Activated naive CD8-positive, alpha-beta T cell treated with anti-CD3 and anti-CD28 coated beads, Interleukin-2, amount 50 U/mL, for 24 hours (primary cell): ENCODE measurements around the gene SHROOM2.

ENCODE experiments used
- ATAC-seq: fragments of 150-1000 bp; cut with Tn5 transposase; one replicate; pipeline ENCODE4 v1.10.0; 2021
- DNase-seq: peaks from one replicate; pipeline ENCODE4 v3.0.0; 2021
- H3K27ac Mint-ChIP-seq: one replicate; pipeline ENCODE4 v1.8.0; 2021; ENCODE audit warnings: mild to moderate bottlenecking, mixed read lengths
- H3K27me3 Mint-ChIP-seq: one replicate; pipeline ENCODE4 v1.8.0; 2021; ENCODE audit warnings: mixed read lengths
- H3K36me3 Mint-ChIP-seq: one replicate; pipeline ENCODE4 v1.8.0; 2021; ENCODE audit warnings: low read depth, mixed read lengths
- H3K4me1 Mint-ChIP-seq: one replicate; pipeline ENCODE4 v1.8.0; 2021; ENCODE audit warnings: mixed read lengths
- H3K4me3 Mint-ChIP-seq: one replicate; pipeline ENCODE4 v1.8.0; 2021; ENCODE audit warnings: mild to moderate bottlenecking, moderate library complexity, mixed read lengths
- H3K9me3 Mint-ChIP-seq: one replicate; pipeline ENCODE4 v1.8.0; 2021; ENCODE audit warnings: mixed read lengths

Gene SHROOM2, protein sequence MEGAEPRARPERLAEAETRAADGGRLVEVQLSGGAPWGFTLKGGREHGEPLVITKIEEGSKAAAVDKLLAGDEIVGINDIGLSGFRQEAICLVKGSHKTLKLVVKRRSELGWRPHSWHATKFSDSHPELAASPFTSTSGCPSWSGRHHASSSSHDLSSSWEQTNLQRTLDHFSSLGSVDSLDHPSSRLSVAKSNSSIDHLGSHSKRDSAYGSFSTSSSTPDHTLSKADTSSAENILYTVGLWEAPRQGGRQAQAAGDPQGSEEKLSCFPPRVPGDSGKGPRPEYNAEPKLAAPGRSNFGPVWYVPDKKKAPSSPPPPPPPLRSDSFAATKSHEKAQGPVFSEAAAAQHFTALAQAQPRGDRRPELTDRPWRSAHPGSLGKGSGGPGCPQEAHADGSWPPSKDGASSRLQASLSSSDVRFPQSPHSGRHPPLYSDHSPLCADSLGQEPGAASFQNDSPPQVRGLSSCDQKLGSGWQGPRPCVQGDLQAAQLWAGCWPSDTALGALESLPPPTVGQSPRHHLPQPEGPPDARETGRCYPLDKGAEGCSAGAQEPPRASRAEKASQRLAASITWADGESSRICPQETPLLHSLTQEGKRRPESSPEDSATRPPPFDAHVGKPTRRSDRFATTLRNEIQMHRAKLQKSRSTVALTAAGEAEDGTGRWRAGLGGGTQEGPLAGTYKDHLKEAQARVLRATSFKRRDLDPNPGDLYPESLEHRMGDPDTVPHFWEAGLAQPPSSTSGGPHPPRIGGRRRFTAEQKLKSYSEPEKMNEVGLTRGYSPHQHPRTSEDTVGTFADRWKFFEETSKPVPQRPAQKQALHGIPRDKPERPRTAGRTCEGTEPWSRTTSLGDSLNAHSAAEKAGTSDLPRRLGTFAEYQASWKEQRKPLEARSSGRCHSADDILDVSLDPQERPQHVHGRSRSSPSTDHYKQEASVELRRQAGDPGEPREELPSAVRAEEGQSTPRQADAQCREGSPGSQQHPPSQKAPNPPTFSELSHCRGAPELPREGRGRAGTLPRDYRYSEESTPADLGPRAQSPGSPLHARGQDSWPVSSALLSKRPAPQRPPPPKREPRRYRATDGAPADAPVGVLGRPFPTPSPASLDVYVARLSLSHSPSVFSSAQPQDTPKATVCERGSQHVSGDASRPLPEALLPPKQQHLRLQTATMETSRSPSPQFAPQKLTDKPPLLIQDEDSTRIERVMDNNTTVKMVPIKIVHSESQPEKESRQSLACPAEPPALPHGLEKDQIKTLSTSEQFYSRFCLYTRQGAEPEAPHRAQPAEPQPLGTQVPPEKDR (N-terminal part only)

DNA sequence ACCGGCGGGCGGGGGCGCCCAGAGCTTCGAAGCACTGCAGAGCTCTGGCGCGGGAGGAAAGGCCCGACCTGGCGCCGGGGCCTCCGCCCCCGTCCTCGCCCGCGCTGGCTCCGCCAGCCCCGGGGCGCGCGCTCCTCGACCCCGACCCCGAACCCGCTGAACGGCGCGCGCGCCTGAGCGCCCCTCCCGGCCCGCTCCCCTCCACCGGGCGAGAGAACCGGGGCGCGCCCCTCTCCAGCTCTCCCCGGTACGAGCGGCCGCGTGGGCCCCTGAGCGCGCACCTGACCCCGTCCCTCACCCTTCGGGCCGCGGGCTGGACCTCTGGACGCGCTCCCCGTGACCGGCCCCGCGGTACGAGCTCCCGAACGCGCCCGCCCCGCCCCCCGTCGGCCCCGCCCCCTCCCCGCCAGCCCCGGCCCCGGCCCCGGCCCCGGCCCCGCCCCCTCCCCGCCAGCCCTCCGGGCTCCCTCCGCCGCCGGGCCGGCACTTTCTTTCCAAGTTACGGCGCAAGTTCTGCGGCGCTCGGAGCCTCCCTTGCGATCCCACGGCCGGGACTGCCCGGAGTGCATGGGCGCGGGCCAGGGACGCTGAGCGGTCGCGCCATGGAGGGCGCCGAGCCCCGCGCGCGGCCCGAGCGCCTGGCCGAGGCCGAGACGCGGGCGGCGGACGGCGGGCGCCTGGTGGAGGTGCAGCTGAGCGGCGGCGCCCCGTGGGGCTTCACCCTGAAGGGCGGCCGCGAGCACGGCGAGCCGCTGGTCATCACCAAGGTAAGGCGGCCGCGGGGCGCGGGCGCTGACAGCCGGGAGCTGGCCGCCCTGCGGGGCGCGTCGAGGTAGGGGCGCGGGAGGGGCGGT, at the start of gene SHROOM2:
Gene SHROOM2 (plus strand): TSS at position 486 of the 854 bp plus-strand sequence. CDS start 117 bp downstream, at position 603.
- peaks cover 35% of the 10 kb centered on the region for H3K27me3 Mint-ChIP-seq
- ATAC-seq: no peak
- H3K4me3 Mint-ChIP-seq: peak within 1 kb of the TSS; percentile 58
- H3K9me3 Mint-ChIP-seq: no peaks in the 10 kb centered on the region
- no peak within 1 kb of the TSS for H3K27ac Mint-ChIP-seq
- peaks cover 2% of the 10 kb centered on the region for H3K4me1 Mint-ChIP-seq
- H3K36me3 Mint-ChIP-seq: no peaks in the 10 kb centered on the region
- no peak for DNase-seq

GRCh38 chrX:9737363-9737762, 48.9 kb upstream of the SHROOM2 start:
- DNase-seq: no peak
- peaks cover 8% of the 10 kb centered on the region for H3K27me3 Mint-ChIP-seq
- H3K27ac Mint-ChIP-seq: no peak overlapping the region
- H3K9me3 Mint-ChIP-seq: no peaks in the 10 kb centered on the region
- no peaks in the 10 kb centered on the region for H3K36me3 Mint-ChIP-seq
- no peak overlapping the region for H3K4me3 Mint-ChIP-seq
- H3K4me1 Mint-ChIP-seq: no peaks in the 10 kb centered on the region
- ATAC-seq: no peak

DNA sequence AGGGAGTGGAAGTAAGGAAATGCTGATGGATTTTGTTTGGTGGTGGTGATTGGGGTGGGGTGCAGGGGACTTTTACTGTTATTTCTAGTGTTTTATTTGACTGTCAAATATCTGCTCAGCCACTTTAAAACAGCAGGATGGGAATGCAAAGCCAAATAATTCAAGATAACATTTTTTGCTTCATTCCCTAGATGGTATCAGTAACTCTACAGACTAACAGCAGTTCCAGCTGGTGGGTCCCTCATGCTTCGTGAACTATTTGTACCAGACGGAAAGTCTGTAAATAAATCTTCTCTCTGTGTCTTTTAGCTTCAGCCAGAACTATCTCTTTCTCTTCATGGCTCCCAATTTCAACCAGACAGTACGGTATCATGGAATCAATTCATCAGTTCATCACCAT, 48.1 kb upstream of the SHROOM2 start:
- ATAC-seq (no peak), DNase-seq (no peak)
- Mint-ChIP-seq H3K4me1 (no peaks in the 10 kb centered on the region), H3K27ac (no peak overlapping the region), H3K36me3 (no peaks in the 10 kb centered on the region), H3K9me3 (no peaks in the 10 kb centered on the region), H3K4me3 (no peak overlapping the region), H3K27me3 (peaks cover 8% of the 10 kb centered on the region)

GRCh38 chrX:9739130-9739529, 47.1 kb upstream of the SHROOM2 start:
- Mint-ChIP-seq H3K9me3 (no peaks in the 10 kb centered on the region), H3K36me3 (peaks cover 2% of the 10 kb centered on the region), H3K27ac (no peak overlapping the region), H3K4me3 (no peak overlapping the region), H3K27me3 (peaks cover 6% of the 10 kb centered on the region), H3K4me1 (no peaks in the 10 kb centered on the region)
- DNase-seq: no peak
- ATAC-seq: no peak

DNA sequence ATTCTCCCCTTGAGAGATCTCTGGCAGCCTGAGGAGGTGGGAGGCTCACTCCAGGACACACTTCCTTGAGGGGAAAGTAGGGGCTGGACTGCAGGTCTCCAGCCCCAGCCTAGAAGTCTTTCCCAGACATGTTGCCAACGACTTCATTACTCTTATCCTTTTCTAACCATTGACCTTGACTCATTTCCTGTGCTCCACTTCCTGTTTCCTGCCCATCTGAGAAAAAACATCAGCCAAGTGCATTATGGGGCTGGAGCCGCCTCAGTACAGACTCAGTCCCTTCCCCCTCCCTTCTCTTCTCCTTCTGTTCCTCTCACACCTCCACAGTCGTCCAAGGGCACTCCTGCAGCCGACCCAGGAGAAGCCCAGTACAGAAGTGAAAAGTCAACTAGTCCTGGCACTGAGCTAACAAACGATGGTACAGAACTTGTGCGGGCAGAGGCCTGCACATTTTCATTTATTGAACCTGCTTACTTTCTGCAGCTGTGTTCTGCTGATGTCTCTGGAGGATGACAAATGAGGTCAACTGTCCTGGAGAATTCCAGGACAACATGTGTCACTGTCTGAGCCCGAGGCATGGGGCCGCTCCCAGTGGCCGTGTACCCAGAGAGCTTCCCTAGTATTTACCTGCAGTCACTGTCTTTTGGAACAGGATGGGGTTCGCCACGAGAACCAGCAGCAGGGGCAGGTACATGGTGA, 40.7 kb upstream of the SHROOM2 start:
- peaks cover 3% of the 10 kb centered on the region for H3K27me3 Mint-ChIP-seq
- no peak overlapping the region for H3K27ac Mint-ChIP-seq
- no peak overlapping the region for H3K4me3 Mint-ChIP-seq
- H3K9me3 Mint-ChIP-seq: peaks cover 6% of the 10 kb centered on the region
- peaks cover 9% of the 10 kb centered on the region for H3K36me3 Mint-ChIP-seq
- ATAC-seq (peak; percentile 10), DNase-seq (no peak)
- H3K4me1 Mint-ChIP-seq: peaks cover 17% of the 10 kb centered on the region

DNA sequence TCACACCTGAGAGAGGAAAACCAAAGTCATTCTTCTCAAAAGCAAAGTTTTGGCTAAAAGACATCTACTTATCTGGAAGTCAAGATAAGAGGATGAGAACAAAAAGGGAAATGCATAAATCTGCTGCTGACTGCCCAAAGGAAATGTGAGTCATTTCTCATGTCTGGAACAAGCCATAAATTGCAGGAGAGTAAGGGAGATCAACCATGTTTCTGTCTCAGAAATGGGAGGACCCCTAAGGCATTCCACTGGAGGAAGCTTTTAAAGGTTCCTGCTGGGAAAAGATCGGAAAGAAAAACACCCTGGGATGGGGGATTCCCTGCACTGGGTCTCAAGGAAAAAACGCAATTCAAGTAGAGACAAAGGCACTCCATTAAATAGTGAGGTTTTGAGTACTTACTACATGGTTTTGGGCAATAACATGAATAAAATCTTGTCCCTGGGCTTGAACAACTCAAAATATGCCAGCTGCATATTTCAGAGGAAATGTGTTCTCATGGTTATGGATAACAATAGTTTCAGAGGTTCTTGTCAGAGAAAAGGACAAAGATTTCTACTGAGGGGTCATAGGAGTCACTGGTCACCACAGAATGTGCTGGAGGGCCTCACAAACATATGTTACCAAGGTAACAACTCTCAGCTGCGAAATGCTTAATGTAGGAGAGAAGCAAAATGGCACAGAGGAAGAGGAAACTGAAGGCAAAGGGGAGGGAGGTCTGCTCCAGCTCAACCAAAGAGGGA, 39.9 kb upstream of the SHROOM2 start:
- DNase-seq: no peak
- Mint-ChIP-seq H3K4me3 (no peak overlapping the region), H3K27me3 (peaks cover 3% of the 10 kb centered on the region), H3K36me3 (peaks cover 9% of the 10 kb centered on the region), H3K9me3 (peaks cover 6% of the 10 kb centered on the region), H3K27ac (no peak overlapping the region), H3K4me1 (peaks cover 17% of the 10 kb centered on the region)
- no peak for ATAC-seq

DNA sequence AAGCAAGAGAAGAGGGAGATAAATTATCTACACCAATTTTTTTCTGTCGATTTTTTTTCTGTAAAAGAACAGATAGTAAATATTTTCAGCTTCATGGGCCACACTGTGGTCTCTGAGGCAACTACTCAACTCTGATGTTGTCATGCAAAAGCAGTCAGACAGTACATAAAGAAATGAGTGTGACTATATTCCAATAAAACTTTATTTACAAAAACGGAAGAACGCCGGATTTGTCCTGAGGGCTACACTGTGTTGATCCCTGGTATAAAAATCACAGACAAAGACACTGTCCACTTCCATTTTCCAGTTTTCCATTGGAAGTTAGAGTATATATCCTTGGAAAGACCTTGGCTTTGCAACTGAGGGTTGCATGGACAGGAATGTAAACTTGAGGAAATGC, 38.6 kb upstream of the SHROOM2 start:
- H3K4me1 Mint-ChIP-seq: peaks cover 17% of the 10 kb centered on the region
- H3K4me3 Mint-ChIP-seq: no peak overlapping the region
- H3K36me3 Mint-ChIP-seq: peaks cover 9% of the 10 kb centered on the region
- peaks cover 6% of the 10 kb centered on the region for H3K9me3 Mint-ChIP-seq
- no peak for DNase-seq
- H3K27ac Mint-ChIP-seq: no peak overlapping the region
- no peak for ATAC-seq
- H3K27me3 Mint-ChIP-seq: peaks cover 3% of the 10 kb centered on the region

DNA sequence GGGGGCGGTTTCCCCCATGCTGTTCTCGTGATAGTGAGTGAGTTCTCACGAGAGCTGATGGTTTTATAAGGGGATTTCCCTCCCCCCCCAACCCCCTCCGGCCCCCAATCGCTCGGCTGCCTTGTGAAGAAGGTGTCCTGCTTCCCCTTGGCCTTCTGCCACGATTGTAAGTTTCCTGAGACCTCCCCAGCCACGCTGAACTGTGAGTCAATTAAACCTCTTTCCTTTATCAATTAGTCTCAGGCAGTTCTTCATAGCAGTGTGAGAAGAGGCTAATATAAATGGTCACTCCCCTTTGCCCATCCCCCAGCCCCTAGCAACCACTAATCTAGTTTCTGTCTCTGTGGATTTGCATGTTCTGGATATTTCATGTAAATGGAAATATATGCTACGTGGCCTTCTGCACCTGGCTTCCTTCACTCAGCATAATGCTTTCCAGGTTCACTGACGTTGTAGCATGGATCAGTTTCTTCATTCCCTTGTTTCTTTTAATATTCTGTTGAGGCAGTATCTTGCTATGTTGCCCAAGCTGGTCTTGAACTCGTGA, 37.0 kb upstream of the SHROOM2 start:
- H3K4me3 Mint-ChIP-seq: no peak overlapping the region
- no peak for ATAC-seq
- H3K27me3 Mint-ChIP-seq: peaks cover 3% of the 10 kb centered on the region
- no peak for DNase-seq
- H3K27ac Mint-ChIP-seq: no peak overlapping the region
- H3K4me1 Mint-ChIP-seq: peaks cover 17% of the 10 kb centered on the region
- peaks cover 7% of the 10 kb centered on the region for H3K36me3 Mint-ChIP-seq
- H3K9me3 Mint-ChIP-seq: peaks cover 6% of the 10 kb centered on the region

DNA sequence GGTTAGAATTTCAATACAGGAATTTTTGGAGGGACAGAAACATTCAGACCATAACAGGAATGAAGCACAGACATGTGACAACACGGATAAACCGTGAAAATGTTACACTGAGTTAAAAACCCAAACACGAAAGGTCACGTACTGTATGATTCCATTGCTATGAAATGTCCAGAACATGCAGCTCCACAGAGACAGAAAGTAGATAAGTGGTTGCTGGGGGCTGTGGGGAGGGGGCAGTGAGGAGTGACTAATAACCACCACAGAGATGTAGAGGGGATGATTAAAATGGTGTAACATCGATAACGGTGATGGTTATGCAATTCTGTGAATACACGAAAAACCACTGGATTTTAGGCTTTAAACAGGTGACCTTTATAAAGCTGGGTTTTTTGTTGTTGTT, 28.9 kb upstream of the SHROOM2 start:
- Mint-ChIP-seq H3K9me3 (peaks cover 3% of the 10 kb centered on the region), H3K27ac (no peak overlapping the region), H3K36me3 (no peaks in the 10 kb centered on the region), H3K4me1 (no peaks in the 10 kb centered on the region), H3K4me3 (no peak overlapping the region), H3K27me3 (peaks cover 5% of the 10 kb centered on the region)
- no peak for DNase-seq
- no peak for ATAC-seq

DNA sequence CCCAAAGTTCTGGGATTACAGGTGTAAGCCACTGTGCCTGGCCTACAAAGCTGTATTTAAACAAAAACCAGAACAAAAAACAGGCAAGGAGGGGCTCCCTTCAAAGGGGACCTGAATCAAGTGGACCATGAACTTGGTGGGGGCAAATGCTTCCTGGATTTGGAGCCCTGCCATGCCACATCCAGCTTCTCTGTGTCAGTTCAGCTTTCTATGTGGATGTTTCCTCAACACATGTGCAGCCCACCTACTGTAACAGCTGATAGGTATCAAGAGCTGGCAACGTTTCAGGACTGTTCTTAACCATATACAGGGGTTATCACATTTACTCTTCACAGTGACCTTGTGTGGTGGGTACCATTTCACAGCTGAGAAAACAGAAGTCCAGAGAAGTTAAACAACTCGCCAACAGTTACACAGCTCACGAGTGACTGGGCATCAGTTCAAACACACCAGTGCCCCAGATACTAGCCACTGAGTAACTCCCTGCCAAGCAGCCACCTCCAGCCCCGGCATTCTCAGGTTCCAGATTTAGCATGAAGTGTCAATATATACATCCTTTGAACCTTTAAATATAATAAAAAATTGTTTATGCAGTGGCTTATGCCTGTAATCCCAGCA, 28.1 kb upstream of the SHROOM2 start:
- Mint-ChIP-seq H3K27me3 (peaks cover 6% of the 10 kb centered on the region), H3K9me3 (peaks cover 3% of the 10 kb centered on the region), H3K27ac (no peak overlapping the region), H3K4me1 (no peaks in the 10 kb centered on the region), H3K4me3 (no peak overlapping the region), H3K36me3 (no peaks in the 10 kb centered on the region)
- ATAC-seq (no peak), DNase-seq (no peak)

DNA sequence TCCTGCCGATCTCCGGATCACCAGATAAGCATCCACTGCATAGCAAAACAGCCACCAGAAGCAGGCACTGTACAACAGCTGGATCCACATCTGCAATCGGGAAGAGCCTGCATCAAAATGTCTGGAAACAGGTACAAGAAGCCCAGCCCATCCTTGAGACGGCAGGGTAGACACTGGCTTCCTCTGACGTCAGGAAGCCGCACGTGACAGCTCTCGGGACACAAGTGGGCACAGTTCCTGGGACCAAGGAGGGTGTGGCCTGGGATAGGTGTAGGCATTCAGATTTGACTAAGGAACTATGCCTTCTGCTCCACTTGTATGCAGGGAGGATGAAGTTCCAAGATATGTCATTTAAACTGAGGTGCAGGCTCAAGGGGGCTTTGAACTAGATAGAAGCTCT, 26.9 kb upstream of the SHROOM2 start:
- no peaks in the 10 kb centered on the region for H3K36me3 Mint-ChIP-seq
- H3K27me3 Mint-ChIP-seq: peaks cover 6% of the 10 kb centered on the region
- ATAC-seq (no peak), DNase-seq (no peak)
- H3K4me3 Mint-ChIP-seq: no peak overlapping the region
- no peak overlapping the region for H3K27ac Mint-ChIP-seq
- peaks cover 3% of the 10 kb centered on the region for H3K9me3 Mint-ChIP-seq
- no peaks in the 10 kb centered on the region for H3K4me1 Mint-ChIP-seq

- H3K9me3 Mint-ChIP-seq: no peaks in the 10 kb centered on the region
- ATAC-seq (no peak), DNase-seq (no peak)
- H3K27ac Mint-ChIP-seq: no peak overlapping the region
- no peaks in the 10 kb centered on the region for H3K36me3 Mint-ChIP-seq
- H3K4me1 Mint-ChIP-seq: no peaks in the 10 kb centered on the region
- peaks cover 21% of the 10 kb centered on the region for H3K27me3 Mint-ChIP-seq
- no peak overlapping the region for H3K4me3 Mint-ChIP-seq
Measured at GRCh38 chrX:9765072-9765736, 21.0 kb upstream of the SHROOM2 start.
